Stimulated activated CD8-positive, alpha-beta memory T cell treated with anti-CD3 and anti-CD28 coated beads, Interleukin-12 subunit alpha, Interleukin-12 subunit beta, amount 100 ng/mL, for 24 hours (primary cell): ENCODE results near the gene CD300H.

Experiments
- DNase-seq: peaks from one replicate; pipeline ENCODE4 v3.0.0-alpha.2; 2020; ENCODE audit errors: extremely low read depth

CD300H gene

DNA sequence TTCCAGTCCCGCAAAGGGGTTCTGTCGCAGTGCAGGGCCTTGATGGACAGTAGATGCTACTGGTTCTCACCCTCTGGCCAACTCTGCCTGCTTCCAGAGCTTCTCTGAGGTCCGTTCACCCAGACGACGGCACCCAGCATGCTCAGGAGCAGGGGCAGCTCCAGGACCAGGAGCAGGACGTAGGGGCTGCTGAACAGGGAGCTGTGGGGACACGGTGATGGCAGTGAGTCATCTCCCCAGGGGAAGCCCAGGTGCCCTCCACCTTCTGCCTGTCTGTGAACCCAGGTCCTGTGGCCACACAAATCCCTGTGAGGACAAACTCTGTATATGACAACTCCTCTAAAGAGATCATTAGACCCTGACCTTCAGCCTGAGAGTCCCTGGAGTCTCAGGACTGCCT is 18.0 kb downstream of the CD300H start:
- DNase-seq: no peak

DNA sequence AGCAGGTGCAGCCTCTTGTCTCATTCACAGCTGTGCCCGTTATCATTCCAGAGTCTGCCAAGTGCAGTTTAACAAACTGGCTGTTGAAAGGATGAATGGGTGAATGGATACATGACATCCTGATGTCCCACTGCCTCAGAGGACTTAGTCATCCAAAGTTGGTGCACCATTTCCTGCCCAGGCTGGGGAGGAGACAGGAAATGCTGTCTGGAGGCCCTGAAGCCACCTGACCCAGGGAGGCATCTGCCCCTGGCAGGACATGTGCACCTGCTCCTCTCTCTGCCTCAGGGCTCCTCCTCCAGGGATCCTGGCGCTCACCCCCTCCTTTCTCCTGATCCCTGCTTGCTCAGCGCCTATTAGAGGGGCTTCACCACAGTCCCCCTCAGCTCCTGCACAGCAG is 19.6 kb downstream of the CD300H start:
- no peak for DNase-seq

DNA sequence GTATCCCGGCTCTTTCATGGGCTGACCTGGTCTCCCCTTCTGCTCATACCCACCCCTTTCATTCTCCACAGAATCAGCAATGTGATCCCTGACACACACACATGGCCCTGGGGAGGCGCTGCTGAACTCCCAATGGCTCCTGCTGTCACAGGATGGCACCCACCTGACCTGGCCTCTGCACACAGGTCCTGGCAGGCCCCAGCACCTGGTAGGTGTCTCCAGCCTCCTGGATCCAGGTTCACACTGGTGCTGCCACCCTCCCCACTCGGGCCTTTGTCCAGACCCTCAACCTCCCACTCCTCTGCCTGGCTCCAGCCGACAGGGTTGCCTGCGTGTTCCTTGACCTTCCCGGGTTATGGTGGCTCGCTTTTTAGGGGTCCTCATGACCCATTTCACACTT is 20.0 kb downstream of the CD300H start:
- no peak for DNase-seq

DNA sequence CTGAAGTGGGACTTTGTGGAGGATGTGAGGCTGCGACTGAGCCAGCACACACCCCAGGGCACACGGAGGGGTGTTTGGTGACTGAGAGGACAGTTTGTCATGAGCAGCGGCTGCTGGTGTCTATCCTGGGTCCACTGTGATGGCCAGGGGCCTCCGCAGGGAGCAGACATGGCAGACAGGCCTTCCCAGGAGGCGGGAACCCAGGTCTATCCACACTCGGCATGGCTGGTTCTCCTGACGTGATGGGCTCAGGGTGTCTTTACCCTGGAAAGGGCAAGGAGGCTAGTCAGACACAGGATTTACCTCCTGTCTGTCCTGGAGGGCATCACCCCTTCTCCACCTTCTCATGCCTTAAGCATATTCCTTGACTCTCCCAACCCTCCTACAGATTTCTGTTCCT is 20.7 kb downstream of the CD300H start:
- DNase-seq: no peak

DNA sequence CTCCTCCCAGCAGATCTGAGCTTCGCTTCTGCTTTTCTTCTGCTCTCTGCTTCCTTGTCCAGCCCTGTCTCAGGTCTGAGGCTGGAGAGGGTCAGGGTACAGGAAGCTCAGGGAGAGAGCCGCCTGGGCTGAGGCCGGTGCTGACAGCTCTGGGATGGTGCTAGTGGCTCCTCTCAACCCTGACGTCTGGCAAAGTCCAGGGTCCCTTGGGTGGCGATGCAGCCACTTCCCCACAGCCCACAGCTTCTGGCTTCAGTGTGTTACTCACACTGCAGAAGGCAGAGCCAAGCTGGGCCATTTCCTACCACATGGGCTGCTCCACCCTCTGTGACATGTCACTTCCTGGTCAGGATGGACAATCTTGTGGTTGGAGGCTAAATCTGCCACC is 21.5 kb downstream of the CD300H start, which contains the start of gene CD300C:
CD300C (minus strand) TSS at position 273 of the 388 bp plus-strand sequence. CDS start 333 bp downstream, outside the sequence.
- no peak for DNase-seq

DNA sequence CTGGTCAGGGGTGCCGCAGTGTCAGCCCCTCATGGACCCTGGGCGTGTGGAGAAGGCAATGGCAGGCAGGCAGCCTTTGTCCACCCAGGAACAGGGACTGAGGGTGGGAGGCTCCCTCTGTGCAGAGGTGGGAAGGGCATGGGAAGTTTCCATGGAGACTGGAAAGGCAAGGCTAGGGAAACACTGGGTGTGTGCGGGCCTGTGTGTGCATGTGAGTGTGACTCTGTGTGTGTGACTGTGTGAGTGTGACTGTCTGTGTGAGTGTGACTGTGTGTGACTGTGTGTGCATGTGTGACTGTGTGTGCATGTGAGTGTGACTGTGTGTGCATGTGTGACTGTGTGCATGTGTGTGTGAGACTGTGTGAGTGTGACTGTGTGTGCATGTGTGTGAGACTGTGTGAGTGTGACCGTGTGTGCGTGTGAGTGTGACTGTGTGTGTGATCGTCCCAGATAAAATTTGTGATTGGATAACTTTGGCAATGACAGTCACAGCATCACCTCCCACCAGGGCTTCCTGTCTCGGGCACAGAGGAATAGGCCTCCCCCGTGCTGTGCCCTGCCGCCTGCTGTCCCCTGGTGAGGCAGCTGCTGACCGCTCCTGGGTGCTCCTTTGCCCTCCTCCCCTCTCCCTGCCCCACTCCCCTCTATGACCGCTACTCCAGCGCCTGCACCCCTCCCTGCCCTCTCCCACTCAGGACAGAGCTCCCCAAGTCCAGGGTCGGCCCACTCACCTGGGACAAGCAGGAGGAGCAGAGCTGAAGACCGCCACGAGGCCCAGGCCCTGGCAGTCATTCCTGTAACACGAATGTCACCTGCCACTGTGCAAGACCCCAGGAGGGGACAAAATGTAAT is 22.1 kb downstream of the CD300H start:
- DNase-seq: no peak

DNA sequence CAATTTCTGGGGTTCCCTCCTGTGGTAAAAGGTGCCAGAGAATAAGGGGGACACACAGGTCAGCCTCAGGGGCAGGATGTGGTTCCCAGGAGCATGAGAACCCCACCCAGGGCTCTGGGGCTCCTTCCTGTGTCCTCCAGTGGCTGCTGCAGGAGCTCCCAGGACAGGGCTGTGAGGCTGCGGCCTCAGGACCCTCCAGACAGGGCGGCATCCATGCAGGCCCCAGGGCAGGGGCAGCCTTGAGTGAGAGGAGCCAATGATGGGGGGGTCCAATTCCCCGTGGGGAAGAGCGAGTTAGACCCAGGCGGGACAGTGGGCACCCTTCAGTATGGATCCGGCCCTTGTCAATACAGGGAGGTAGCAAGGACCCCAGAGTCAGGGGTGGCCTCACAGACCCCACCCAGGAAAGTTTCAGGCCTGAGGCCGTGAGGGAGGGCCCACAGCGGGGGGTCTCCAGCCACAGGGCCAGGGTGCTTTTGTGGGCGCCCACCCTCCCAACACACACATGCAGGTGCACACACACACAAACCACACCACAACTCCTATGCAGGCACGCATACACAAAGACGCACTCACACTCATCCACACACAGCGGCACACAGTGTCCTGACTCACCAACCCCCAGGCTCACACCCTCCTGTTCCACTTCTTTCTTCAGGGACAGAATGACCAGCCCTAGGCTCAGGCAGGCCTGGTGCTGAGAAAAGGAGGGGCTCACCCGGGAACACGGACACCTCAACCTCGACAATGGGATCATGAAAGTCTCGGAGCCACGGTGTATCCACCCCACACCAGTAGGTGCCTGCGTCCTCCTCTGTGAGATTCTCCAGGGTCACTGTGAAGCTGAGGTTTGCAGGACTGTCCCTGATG is 23.2 kb downstream of the CD300H start:
- DNase-seq: no peak

DNA sequence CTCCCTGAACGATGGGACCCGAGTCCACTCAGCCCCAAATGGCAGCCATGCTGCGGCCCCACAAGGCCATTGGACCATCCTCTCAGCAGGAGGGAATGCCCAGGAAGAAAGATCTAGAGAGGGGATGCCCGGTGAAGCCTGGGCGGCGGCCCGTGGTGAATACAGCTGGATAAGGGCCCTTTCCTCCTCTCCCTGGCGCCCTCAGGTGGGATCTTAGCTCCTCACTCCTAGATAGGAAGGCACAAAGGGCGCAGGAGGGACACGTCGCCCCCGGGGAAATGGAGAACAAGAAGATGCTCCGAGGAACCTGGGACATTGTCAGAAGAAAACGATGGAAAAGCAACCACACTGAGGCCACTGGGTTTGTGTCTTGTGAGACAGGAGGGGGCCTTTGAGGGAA is 23.9 kb downstream of the CD300H start:
- no peak for DNase-seq

DNA sequence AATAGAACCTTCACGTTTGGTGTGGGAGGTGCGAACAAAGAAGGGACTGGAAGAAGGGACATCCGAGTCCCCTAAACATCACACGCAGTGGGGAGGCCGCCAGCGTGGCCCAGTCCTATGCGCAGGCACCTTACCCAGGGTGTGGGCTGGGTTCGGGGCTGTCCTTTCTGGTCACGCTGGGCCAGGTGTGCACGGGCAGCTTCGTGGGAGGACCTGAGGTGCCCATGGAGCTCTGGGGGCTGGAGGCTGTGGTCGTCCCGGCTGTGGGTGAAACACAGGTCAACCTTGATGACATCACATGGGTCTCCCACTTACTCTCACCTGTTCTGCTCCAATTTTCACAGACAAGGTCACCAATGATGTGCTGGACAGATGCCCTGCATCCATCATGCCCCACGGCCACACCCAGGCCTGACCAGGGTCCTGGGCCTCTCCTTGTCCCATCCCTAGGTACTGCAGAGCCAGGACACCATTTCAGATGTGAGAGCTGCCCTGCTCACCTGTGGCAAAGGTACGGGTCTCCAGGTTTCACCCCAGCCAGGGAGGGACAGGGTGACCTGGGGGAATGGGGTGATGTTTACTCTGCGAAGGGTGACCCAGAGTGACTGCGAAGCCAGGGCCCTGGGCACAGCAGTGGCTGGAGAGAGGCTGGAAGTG is 24.5 kb downstream of the CD300H start:
- DNase-seq: no peak

DNA sequence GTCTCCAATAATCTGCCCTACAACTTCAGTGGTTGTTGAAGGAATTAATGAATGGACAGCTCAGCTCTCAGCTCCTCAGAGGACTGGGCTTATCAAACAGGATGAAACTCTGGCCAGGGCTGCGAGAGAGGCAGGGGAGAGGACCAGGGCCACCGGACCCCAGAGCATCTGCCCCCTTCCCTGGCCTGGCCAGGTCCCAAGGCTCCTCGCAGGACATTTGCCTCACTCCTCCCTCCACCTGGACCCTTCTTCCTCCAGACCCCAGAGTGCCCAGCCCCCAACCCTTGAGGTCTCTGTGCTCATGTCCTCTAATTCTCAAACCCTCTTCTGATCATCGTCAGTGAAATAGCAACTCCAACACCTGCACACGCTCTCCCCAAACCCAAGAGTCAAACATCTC is 25.1 kb downstream of the CD300H start:
- no peak for DNase-seq

DNA sequence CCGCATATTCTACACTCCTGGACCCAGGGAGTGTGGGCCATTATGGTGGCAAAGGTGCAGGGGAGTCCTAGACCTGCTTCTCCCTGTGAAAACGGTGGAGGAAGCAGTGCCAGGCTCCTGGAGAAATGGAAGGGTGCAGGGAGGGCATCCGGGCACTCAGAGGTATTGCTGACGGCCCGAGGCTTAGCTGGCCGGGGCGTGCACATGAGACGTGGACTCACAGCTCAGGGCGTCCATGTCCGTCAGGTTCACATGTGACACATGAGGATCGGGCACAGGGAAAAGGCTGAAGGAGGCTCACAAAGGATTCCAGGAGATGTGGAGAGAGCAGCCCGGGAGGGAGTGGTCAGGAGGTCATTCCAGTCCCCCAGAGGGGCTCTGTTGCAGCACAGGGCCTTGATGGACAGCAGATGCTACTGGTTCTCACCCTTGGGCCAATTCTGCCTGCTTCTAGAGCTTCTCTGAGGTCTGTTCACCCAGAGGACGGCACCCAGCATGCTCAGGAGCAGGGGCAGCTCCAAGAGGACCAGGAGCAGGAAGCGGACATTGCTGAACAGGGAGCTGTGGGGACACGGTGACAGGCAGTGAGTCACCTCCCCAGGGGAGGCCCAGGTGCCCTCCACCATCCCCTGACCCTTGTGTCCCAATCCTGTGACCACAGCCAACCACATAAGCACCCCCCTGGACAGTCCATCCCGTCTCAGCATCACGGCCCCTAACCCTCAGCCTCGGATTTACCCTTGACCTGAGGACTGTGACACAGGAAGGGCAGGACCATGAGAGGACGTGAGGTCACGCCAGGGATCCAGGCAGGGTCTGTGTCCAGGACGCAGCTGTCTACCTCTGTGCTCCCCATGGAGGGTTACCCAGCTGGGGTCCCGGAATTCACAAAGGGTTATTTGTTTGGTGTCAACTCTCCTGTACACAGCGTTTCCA is 25.9 kb downstream of the CD300H start:
- no peak for DNase-seq

DNA sequence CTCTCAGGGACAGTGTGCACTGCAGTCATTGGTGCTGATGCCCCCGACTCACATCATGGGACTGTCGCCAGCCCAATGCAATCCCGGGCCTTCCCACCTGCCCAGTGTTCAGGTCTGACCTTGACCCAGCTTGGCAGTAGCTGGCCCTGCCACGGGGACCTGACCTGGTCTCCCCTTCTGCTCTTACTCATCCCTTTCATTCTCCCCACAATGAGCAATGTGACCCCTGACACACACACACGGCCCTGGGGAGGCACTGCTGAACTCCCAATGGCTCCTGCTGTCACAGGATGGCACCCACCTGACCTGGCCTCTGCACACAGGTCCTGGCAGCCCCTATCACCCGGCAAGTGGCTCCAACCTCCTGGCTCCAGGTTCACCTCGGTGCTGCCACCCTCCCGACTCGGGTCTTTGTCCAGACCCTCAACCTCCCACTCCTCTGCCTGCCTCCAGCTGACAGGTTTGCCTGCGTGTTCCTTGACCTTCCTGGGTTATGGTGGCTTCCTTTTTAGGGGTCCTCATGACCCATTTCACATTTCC is 28.0 kb downstream of the CD300H start:
- DNase-seq: no peak

DNA sequence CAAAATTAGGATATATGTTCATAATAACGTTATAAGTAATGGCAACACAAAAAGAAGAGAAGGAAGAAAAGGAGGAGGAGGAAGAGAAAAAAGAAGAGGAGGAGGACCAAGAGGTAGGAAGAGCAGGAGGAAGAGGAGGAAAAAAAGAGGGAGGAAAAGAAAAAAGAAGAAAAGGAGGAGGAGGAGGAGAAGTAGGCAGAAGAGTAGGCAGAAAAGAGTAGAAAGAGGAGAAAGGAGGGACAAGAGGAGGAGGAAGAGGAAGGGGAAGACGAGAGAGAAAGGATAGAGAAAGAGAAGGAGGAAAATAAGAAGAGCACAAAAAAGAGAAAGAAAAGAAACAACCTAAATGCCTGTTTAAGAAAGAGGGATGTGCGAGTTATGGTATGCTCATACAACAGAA is 30.4 kb downstream of the CD300H start:
- no peak for DNase-seq

DNA sequence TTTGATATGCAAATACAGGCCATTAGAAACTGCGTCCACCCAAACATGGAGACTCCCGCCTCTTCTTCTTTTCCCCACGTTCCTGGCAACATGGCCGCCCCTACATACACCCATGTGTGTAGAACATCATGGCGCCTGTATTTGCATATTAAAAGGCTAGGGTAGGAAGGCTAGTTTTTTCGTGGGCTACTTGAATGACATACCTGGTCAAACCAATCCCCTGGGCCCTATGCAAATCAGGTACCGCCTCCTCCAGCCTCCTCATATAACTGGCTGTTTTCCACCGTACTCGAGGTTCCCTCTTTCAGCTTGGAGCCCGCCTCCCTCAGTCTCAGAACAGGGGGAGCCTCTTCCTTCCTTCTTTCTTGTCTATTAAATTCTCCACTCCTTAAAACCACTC is 35.2 kb downstream of the CD300H start:
- DNase-seq: no peak

DNA sequence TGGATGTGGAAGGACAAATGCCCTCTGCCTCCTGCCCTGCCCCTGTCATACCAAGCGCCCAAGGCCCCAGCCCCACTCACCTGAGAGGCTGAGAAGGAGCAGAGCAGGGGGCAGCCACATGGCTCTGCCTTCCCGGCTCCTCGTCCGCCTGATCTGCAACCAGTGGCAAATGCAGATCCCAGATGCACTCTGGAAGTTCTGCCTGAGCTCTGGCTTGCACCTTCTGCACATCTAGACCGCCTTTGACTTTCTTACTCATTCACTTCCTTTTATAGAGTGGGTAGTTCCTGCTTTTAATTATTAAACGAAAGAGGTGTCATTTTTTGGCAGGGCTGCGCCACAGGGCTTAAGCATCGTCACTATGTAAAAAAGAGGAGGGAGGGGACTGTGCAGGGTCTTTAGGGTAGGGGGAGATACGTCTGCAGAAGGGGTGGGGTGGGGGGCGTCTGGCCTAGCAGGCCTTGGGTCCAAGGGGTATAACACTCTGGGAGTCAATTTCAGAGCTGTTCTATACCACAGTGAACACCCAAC is 36.0 kb downstream of the CD300H start, which contains the start of gene CD300LB:
CD300LB (minus strand) TSS at position 245 of the 531 bp plus-strand sequence; CDS start at position 120, 125 bp downstream.
- DNase-seq: no peak

DNA sequence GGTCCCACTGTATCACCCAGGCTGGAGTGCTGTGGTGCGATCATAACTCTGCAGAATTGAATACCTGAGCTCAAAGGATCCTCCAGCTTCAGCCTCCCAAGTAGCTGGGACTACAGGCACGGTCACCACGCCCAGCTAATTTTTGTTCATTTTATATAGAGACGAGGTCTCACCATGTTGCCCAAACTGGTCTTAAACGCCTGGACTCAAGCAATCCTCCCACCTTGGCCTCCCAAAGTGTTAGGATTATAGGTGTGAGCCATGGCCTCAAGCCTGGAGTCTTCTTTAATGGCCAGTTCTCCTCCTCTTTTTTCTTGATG is 36.5 kb downstream of the CD300H start:
- no peak for DNase-seq

DNA sequence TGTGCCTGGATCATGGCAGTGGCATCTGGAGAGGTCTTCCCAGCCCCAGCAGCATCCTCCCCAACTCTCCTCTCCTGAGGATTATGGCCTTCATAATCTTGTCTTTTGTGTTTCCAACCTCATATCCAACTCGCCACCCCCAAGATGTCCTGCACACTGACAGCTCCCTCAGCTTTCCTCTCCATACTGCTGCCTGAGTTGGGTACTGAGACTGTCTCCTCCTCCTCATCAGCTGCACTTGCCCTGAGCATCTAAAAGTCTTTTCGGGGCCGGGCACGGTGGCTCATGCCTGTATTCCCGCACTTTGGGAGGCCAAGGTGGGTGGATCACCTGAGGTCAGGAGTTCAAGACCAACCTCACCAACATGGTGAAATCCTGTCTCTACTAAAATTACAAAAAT is 38.1 kb downstream of the CD300H start:
- DNase-seq: no peak

DNA sequence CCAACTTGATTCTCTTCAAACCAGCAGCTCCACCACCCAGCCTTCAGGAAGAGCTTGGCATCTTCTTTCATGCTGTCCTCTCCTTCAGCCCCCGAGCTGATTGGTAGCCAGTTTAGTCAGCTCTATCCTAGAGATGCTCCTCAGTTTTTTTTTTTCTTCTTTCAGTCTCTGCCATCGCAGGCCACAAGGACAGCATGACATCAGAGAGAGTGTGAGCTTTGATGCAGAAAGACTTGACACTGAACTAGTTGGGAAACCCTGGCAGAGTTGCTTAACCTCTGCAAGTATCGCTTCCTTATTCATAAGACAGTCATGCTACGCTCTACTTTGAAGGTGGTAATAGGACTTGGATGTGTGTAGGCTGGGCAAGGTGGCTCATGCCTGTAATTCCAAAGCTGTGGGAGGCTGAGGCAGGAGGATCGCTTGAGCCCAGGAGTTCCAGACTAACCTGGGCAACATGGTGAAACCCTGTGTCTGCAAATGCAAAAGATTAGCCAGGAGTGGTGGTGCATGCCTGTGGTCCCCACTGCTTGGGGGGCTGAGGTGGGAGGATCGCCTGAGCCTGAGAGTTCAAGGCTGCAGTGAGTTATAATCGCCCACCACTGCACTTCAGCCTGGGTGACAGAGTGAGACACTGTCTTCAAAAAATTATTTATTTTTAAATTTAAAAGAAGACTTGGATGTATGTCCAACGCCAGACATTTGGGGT is 38.7 kb downstream of the CD300H start:
- no peak for DNase-seq

DNA sequence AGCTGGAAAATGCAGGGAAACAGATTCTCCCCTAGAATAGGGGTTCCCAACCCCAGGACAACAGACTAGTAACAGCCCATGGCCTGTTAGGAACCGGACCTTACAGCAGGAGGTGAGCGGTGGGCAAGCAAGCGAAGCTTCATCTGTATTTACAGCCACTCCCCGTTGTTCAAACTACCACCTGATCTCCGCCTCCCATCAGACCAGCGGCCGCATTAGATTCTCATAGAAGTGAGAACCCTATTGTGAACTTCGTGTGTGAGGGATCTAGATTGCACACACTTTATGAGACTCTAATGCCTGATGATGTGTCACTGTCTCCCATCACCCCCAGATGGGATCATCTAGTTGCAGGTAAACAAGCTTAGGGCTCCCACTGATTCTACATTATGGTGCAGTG is 39.6 kb downstream of the CD300H start:
- DNase-seq: no peak

DNA sequence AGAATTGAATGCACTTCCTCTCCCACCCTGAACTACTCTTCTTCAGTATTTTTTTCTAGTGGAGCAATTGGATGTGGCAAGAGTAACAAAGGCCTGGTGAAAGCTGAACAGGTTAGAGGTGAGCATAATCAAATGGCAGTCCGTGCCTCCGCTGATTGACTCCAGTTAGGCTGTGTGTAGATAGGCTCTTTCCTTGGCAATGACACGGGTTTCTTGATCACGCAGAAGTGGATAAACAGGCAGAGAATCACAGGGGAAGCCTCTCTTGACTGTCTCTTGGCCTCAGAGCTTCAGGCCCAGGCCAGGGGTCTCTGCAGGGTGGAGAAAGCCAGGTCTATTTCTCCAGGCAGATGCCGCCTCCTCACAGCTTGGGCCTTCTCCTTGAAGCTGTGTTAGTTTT is 40.2 kb downstream of the CD300H start:
- DNase-seq: no peak
